Measurements from ENCODE around the gene RTL10. TPM values are rescaled to one million over a fixed set of nuclear protein-coding genes. Genes with fewer than 3 reads are reported as not detected.

Gene RTL10, protein sequence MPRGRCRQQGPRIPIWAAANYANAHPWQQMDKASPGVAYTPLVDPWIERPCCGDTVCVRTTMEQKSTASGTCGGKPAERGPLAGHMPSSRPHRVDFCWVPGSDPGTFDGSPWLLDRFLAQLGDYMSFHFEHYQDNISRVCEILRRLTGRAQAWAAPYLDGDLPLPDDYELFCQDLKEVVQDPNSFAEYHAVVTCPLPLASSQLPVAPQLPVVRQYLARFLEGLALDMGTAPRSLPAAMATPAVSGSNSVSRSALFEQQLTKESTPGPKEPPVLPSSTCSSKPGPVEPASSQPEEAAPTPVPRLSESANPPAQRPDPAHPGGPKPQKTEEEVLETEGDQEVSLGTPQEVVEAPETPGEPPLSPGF
- total RNA-seq (2014; rRNA removed; shearing (Covaris generic)): 8.8 and 13.0 TPM in 2 replicates
- polyA plus RNA-seq (2015; cell fraction: cytosol; rRNA removed): 10.7 and 13.5 TPM in 2 replicates
- polyA plus RNA-seq (2015; cell fraction: nucleus; rRNA removed): 17.7 and 23.9 TPM in 2 replicates

DNA sequence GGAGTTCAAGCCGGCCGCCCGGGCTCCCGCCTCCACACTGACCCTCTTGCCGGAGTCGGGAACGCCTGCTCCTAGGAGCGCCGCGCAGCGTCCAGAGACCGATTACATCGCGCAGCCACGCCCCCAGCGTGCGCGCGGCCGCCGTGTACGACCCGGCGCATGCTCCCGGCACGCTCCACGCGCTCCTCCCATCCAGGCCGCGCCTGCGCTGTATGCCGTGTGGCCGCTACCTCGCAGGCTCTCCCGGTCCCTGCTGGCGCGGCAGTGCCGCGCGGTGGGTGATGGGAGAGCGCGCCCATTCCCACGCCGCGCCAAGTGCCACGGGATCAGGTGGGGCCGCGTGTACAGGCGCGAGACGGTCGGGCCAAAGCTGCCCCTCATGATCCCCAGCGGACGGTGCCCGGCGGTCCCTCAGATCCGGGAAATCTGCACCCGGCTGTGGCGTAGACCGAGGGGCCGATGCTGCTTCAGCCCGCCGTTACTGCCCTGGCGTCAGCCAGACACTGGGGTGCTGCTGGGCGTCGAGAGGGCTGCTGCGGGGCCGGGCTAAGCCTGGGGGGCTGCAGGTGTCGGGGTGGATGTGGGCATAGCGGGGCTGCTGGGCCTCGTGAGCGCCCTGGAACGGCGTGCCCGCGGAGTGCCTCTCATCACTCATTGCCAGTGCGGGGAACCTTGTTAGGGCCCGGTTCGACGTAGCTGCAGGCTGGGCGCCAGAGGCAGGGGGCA is at the start of gene RTL10, which contains the start of gene GNB1L:
Gene RTL10 (minus strand): TSS at position 97 of the 726 bp plus-strand sequence. CDS start 2,613 bp downstream, outside the sequence.
Gene GNB1L (minus strand): TSS at position 97 of the 726 bp plus-strand sequence. CDS start 33,519 bp downstream, outside the sequence.
- DNase-seq (ENCODE audit: low read depth): peak; percentile 95

DNA sequence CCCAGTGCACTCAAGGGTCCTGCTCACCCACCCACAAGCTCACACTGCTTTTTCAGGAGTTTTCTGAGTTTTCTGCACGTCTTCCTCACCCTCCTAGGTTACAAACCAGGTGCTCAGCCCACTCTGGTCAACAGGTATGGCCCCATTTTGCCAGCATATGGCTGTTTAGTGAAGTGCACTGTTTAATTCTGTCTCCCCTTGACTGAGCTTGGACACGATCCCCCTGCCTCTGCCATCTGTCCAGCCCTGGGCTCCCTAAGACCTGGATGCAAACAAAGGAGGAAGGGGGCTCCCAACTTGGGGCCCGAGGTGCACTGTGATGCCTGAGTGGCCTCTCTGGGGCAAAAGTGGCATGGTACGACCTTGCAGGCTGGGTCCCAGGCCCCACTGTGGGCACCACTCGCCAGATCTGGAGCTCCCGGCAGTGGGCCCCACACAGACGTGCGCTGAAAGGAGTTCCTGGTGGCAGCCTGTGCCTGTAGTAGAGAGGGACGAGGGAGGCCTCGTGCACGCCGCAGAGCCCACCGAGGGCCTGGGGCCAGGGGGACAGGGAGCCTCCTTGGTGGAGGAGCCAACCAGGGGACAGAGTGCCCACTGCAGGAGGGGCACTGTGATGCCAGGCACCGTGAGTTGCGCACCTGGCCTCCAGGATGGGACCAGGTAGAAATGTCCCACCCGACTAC is 49.6 kb upstream of the RTL10 start:
- DNase-seq (ENCODE audit: low read depth): no peak

DNA sequence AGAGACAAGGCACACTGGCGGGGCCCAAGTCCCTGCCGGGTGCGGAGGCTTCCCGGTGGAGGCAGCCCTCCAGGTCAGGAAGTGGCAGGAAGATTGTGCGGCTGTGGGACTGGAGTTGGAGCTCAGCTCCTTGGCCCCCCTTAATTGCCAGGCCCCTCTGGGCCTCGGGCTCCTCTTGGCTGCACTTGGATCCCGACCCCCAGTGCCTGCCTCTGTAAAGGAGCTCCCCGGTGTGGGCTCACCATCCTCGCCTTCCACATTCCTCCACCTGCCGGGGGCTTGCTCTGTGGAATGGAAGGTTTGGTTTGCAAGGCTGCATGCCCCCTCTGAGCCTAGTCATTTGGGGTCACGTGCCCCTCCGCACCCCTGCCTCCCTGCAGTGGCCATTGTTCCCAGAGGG is 48.8 kb upstream of the RTL10 start:
- DNase-seq (ENCODE audit: low read depth): no peak

DNA sequence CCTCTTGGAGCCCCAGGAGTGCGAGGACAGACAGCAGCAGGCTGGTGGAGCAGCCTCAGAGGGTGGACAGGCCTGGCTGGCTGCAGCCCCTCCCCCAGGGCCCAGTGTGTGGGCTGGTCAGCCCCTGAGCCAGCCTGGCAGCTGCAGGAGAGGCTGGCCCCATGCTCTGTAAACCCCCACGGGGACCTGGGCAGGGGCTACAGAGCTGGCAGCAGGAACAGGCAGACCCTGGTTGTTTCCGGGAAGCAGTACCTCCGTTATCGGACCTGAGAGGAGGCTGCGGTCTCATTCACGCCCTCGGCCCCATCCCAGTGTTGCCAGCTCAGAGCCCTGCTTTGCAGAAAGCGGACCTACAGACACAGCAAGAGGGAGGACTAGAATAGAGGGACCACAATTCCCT is 48.4 kb upstream of the RTL10 start:
- DNase-seq (ENCODE audit: low read depth): no peak

DNA sequence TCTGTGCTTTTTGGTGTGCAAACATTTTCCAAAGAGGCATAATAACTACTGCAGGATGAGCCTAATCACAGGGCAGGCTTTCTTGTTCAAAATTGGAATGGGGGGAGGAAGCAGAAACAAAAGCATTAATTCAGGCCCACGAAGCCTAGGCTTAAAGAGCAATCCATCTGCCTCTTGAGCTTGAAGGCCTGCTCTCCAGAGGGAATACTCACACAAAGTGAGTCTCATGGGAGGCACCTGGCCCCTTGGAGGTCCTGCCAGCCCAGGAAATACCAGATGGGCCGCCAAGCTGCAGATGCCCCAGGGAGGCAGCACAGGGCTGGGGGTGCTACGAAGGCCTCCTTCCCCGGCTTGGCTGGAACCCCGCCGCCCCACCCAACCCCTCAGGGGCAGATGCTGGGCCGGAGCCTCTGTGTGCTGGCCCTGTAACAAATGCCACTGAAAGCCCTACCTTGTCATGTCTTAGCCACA is 47.6 kb upstream of the RTL10 start:
- DNase-seq (ENCODE audit: low read depth): no peak

DNA sequence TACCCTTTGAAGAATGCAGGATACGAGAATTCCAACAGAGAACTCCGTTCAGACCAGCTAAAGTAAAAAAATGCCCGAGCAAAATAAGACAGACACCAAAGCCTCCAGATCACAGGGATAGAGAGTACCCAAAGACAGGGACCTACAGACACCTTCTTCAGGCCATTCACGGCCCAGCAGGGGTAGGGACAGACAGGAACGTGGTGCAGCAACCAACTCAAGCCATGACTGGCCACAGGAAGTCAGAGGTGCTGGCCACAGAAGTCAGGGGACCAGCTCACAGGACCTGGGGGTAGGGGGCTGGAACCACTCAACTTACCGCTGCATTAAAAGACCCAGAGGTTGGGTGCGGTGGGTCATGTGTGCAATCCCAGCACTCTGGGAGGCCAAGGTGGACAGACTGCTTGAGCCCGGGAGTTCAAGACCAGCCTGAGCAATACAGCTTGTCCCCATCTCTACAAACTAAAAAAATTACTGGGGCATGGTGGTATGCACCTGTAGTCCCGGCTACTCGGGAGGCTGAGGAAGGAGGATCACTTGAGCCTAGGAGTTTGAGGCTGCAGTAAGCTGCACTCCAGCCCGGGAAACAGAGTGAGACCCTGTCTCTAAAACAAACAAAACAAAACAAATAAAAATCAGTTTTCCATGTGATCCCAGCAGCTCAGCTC is 47.0 kb upstream of the RTL10 start:
- DNase-seq (ENCODE audit: low read depth): no peak

DNA sequence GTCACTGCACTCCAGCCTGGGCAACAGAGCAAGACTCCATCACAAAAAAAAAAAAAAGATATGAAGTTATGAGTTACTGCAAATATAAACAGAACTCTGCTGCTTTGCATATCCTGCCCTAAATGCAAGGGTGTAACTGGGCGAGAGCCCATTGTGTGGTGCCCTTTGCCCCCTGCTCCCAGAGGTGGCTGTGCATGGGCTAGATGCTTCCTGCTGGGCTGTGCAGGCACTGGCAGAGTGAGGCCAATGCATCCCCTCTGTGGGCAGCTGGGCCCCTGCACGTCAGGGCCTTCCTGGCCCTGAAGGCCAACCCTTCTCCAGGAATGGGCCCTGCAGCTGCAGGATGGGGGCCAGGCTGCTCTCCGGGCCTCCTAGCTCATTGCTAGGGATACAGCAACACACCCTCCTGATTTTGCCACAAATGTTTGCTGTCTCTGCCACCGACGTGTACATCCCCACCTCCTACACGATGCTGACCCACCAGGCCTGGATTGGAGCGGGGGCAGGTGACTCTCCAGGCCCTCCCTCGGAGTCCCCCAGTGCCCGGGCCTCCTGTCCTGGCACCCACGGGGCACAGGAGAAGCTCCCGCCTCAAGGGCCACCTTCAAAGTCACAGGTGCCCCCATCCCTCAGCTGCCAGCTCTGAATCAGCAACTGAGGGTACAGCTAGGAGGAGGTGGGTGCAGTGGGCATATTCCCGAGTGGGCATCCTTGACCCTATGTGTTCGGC is 46.2 kb upstream of the RTL10 start:
- no peak for DNase-seq (ENCODE audit: low read depth)

DNA sequence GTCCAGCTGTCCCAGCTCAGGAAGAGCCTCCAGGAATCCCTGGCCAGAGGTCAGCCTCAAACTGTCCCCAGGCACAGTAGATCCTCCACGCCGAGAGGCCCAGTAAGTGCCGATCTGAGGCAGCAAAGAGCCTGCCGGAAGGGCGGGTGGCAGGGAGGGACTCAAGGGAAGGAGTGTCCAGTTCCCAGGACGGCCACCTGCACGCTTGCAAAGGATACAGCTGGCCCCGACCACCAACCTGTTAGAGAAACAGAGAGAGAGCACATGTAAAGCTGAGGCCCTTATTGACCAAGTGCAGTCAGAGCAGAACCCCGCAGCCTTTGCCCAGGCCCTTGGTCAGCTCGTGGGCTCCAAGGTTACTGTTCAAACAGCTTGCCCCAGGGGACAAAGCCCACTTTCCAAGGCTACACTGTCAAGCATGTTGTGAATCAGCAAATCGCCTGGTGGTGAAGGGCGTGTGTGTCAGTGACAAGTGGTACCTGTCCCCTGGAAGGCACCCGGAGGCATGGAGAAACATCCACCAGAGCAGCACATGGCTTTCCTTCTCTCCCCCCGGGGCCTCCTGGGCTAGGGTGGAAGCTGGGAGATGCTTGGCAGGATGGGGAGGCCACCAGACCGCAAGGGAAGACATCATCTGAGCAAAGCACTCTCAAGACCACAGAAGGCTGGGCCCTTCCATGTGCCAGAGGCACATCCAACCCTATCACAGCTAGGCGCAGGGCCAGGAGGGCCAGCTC is 44.3 kb upstream of the RTL10 start:
- DNase-seq (ENCODE audit: low read depth): no peak

DNA sequence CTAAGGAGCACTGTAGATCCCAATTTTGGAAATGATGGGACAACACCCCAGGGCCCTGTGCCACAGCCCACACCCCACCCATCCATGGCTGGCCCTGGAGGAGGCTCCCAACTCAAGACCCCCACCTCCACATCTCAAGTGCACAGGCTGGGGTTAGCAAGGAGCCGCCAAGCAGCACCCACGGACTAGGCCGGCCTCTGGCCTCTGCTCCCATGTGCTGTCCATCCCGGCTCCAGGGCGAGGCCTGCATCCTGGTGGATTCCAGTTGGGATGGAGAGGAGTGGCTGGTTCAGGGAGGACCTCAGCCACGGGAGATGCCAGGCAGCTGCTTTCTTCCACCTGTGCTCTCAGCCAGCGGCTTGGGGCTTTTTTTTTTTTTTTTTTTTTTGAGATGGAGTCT is 43.5 kb upstream of the RTL10 start:
- no peak for DNase-seq (ENCODE audit: low read depth)

DNA sequence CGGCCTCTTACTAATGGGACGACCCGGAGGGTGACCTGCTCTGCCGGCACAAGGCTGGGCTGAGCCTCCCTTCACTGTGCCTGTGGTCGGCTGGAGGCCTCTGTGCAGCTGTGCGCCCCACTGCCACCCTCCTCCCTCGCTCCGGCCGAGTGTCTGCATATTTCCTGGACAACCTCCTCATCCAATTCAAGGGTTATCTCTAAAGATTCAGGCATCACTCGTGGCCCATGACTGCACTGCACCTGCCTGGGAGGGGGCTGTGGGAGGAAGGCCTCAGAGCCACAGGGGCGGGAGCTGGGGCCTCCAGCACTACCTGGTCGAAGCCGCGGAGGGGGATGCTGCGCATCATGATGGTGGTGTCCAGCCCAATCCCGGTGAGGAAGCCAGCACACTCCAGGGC is 43.1 kb upstream of the RTL10 start:
- no peak for DNase-seq (ENCODE audit: low read depth)

DNA sequence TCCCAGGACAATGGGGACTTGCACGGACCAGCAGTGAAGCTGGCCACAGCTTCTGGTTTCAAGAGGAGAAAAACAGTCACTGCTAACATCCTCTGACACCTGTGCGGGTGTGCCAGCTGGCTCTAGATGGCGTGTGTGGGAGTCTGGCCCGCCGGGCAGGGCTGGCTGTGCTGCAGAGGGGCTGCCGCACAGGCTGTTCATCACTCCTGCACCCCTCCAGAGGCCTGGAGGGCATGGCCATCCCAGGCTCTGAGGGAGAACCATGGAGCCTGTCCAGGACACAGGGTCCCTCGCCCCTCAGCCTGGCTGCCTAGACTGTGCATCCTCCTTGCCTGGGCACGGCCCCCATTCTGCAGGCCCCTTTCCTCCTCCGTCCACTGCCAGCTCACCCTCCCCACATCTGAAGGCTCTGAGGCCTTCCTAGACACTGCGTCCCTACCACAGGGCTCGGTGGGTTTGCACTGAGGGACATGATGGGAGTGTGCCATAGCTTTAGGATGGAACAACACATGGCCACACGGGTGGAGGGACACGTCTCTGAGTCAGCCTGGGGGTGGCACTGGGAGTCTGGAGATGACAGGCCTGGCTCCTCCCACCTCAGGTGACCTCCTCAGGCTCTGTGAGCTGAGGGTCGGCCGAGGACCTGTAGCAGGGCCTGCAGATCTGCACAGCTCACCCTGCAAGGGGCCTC is 42.1 kb upstream of the RTL10 start:
- no peak for DNase-seq (ENCODE audit: low read depth)

DNA sequence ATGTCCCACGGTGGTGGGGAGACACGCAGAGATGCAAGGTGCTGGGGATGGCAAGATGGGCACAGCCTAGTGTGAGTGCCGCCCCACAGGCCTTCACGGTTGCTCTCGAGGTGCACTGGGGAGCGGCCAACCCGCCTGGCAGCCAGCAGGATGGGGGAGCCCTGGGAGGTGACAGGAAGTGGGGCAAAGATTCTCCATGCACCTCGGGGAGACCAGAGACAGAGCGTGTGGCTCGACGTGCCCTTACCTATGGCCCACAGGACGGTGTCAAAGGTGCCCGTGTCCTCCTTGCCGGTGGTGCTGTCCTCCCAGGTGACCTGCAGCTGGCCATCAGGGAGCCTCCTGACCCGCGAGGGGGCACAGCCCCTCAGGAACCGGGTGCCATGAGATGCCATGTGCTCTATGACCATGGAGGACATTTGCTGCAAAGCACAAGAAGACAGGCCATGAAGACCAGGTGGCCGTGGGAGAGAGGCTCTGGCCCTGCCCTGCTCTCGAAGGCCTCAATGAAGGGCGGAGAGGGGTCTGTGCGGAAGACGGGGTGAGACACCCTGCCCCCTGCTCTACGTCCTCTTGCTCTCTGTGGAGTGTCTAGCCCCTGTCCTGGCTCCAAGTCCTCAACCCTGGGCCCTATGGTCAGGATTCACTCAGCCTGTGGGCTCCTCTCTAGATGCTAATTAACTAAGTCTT is 40.6 kb upstream of the RTL10 start:
- DNase-seq (ENCODE audit: low read depth): no peak

DNA sequence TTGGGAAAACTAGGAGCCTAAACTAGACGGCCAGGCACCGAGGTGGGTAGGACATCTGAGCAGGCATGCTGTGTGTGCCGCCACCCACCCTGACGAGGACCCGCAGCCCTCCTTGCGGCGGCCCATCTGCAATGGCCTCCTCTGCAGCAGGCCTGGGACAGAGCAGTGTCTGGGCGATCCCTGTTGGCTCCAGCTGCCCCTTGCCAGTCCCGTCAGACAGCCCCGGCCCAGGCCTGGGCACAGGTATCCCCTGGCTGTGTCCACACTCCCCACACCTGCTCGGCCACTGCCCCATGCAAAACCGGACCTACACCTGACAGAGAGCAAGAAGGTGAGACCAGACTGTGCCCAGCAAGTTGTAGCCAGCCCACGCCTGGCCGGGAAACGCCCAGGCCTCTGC is 38.7 kb upstream of the RTL10 start:
- no peak for DNase-seq (ENCODE audit: low read depth)

DNA sequence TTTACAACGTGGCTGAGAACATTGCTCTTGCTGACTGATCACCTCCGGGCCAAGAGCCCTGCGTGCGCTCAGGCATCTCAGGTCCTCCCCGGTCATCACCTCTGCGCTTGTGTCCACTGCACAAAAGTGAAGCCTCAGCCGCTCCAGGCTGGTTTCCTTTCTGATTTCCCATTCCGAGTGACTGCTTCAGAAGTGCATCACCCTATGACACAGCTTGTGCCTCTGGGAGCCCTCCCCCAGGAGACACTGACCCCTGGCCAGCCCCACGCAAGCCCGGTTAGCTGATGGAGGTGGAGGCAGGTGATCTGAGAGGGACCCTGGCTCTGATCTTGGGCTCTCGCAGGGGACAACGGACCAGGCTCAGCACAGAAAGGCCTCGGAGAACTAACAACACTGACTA is 38.3 kb upstream of the RTL10 start:
- no peak for DNase-seq (ENCODE audit: low read depth)

DNA sequence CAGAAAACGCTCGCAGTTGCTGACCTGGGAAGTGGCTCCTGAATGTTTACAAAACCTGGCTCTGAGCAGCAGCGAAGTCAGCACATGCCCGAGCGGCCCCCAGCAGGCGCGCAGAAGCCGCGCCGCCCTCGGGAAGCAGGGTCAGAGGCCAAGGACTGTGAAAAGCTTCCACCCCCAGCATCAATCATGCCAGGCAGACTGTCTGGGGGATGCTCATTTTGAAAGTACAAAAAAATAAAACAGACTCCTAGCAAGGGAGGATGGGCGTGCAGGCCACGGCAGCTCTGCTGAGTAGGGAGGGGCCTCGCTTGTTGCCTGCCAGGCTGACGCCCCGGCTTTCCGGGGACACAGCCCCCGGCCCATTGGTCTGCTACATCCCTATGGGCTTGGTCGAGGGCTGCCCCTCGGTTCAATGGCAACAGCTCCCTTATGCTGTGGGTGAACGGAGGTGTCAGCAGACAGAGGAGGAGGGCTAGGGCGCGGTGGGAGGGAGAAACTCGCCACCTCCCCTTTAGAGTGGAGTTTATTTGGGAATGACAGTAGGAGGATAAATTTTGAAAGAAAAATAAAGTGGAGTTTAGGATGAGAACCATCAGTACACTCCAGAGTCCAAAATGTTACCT is 37.7 kb upstream of the RTL10 start:
- no peak for DNase-seq (ENCODE audit: low read depth)

DNA sequence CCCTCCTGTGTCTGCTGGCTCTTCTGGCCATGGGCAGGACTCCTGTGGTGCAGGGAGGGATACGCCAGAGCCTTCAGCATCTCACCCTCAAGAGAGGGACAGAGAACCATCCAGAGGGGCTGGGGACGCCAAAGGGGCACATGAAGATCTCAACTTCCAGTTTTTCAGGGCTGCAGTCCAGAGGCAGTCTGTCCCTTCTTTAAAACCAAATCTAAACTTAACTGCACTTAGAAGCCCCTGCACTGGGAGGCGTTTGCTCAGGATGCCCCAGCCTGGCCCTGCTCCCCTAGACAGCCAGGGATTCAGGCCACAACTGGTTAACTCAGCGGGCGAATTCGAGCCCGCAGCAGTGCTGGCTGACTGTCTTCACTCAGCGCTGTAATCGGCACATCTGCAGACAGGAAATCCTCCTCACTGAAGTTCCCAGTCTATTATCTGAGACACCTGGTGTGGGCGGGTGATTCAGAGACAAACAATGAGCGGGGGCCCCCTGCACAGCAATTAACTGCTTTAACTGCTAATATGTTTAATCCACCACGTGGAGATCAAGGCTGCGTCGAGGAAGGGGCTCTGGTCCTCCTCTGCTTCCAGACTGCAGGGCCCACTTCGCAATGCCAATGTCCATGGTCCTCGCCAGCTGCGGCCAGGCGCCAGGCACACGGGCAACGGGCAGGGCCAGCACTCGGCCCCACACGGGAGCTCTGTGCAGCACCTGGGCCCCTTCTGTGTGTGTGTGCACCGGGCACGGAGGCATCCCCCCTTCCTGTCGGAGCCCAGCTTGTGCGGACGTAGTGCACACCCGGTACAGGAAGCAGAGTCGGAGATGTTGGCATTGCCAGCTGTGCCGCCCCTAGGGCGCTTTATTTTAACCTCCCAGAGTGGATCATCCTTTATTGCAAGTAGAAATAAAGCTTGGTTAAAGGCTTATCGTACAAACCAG is 36.9 kb upstream of the RTL10 start:
- DNase-seq (ENCODE audit: low read depth): peak; percentile 89
